Prostate gland (tissue), 2 donors: ENCODE measurements around the gene BAHD1. TPM values are rescaled to one million over a fixed set of nuclear protein-coding genes. Genes with fewer than 3 reads are reported as not detected.

ENCODE experiments used
- DNase-seq: peaks from one replicate; pipeline ENCODE4 v3.0.0-alpha.2; 2019; ENCODE audit warnings: low spot score
- H3K27ac ChIP-seq, 2 donors: fragments of 200-600 bp; sonication (generic); 2 replicates each; pipeline ENCODE4 v1.5.1; 2017 to 2019
- H3K27me3 ChIP-seq: fragments of 200-600 bp; sonication (generic); replicated peaks from 2 replicates; pipeline ENCODE4 v1.5.1; 2019; ENCODE audit not compliant: insufficient read depth
- H3K36me3 ChIP-seq, 2 donors: fragments of 200-600 bp; sonication (generic); 1 replicate in 1 of 2; 2 replicates in 1 of 2; pipeline versions ENCODE4 v1.5.1 to v1.8.1; 2017 to 2019
- H3K4me1 ChIP-seq: fragments of 200-600 bp; sonication (generic); replicated peaks from 2 replicates; pipeline ENCODE4 v1.5.1; 2019
- H3K4me3 ChIP-seq, 2 donors: fragments of 200-600 bp; sonication (generic); 2 replicates each; pipeline ENCODE4 v1.5.1; 2017 to 2019
- H3K9me3 ChIP-seq: fragments of 200-600 bp; sonication (generic); 2 replicates; pipeline ENCODE4 v1.5.1; 2017
- POLR2A ChIP-seq: fragments of 450-650 bp; IDR thresholded peaks from one replicate; pipeline ENCODE4 v1.6.1; 2016; ENCODE audit warnings: antibody characterized with exemption, mild to moderate bottlenecking
- POLR2AphosphoS5 ChIP-seq: sonication (generic); formaldehyde crosslinking; IDR thresholded peaks from one replicate; pipeline ENCODE4 v1.6.1; 2017; ENCODE audit warnings: antibody characterized with exemption
- WGBS: methylation state at CpG from one replicate; pipeline ENCODE4 v1.1.5; 2018; 5-methylcytosine and 5-hydroxymethylcytosine counted together
- intact Hi-C: fragments of 100-400 bp; cut with DNase I; formaldehyde crosslinking; loops from one replicate; pipeline ENCODE4 v1.14.2; 2022
- total RNA-seq, 2 donors: library from RNA; depleted of rRNA; stranded (reverse); fragments of >200 nt; gene quantifications; one replicate each; pipeline ENCODE4 v1.1.0, GENCODE V29; 2016
- TF ChIP-seq, protein P1 (sequence below), 4 experiments: fragments of 200-600 bp in 2 of 4; fragments of 450-650 bp in 2 of 4; sonication (generic) in 2 of 4; IDR thresholded peaks; 1 replicate in 3 of 4; 2 replicates in 1 of 4; pipeline ENCODE4 v1.5.1; 2016 to 2019; ENCODE audit warnings: antibody characterized with exemption in 4 of 4, mild to moderate bottlenecking in 2 of 4, moderate library complexity in 2 of 4

BAHD1 gene
- total RNA-seq, 2 donors from 2014 or later, result 17.0 to 39.4 TPM

- Histone ChIP-seq H3K36me3 (peaks cover 3 to 6% of the 10 kb centered on the region in 2 donors), H3K27me3 (no peaks in the 10 kb centered on the region), H3K4me3 (peak within 1 kb of the TSS; percentile 82 to 92), H3K9me3 (no peaks in the 10 kb centered on the region), H3K27ac (peak within 1 kb of the TSS; percentile 80 to 87), H3K4me1 (peaks cover 4% of the 10 kb centered on the region)
- 0% methylated on average over 13 of the region's 52 CpGs for WGBS
- intact Hi-C loops, result no loop called here
- TF ChIP-seq, protein P1, sequence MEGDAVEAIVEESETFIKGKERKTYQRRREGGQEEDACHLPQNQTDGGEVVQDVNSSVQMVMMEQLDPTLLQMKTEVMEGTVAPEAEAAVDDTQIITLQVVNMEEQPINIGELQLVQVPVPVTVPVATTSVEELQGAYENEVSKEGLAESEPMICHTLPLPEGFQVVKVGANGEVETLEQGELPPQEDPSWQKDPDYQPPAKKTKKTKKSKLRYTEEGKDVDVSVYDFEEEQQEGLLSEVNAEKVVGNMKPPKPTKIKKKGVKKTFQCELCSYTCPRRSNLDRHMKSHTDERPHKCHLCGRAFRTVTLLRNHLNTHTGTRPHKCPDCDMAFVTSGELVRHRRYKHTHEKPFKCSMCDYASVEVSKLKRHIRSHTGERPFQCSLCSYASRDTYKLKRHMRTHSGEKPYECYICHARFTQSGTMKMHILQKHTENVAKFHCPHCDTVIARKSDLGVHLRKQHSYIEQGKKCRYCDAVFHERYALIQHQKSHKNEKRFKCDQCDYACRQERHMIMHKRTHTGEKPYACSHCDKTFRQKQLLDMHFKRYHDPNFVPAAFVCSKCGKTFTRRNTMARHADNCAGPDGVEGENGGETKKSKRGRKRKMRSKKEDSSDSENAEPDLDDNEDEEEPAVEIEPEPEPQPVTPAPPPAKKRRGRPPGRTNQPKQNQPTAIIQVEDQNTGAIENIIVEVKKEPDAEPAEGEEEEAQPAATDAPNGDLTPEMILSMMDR (IDR thresholded peaks at IDR 0.05), result no peak
- TF ChIP-seq POLR2AphosphoS5, result peak; percentile 12
- peak; percentile 31 for DNase-seq
Observed at GRCh38 chr15:40470423-40471104, 29.8 kb downstream of the BAHD1 start, which contains the start of gene CHST14. Gene CHST14, plus strand, starts transcription at chr15:40470984. Its CDS starts 230 bp downstream, at chr15:40471214.

DNA sequence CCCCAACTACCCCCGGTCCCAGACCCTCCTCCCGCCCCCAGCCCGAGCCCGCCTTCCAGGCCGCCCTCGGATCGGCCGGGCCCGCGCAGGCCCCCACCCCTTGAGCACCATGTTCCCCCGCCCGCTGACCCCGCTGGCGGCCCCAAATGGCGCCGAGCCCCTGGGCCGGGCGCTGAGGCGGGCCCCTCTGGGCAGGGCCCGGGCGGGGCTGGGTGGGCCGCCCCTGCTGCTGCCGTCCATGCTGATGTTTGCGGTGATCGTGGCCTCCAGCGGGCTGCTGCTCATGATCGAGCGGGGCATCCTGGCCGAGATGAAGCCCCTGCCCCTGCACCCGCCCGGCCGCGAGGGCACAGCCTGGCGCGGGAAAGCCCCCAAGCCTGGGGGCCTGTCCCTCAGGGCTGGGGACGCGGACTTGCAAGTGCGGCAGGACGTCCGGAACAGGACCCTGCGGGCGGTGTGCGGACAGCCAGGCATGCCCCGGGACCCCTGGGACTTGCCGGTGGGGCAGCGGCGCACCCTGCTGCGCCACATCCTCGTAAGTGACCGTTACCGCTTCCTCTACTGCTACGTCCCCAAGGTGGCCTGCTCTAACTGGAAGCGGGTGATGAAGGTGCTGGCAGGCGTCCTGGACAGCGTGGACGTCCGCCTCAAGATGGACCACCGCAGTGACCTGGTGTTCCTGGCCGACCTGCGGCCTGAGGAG, 30.5 kb downstream of the BAHD1 start:
- Histone ChIP-seq H3K4me1 (peaks cover 4% of the 10 kb centered on the region), H3K27ac (peak overlapping the region; percentile 80 to 87), H3K36me3 (no peaks in the 10 kb centered on the region), H3K27me3 (no peaks in the 10 kb centered on the region), H3K9me3 (no peaks in the 10 kb centered on the region), H3K4me3 (peak overlapping the region; percentile 82 to 92)
- intact Hi-C loops, result no loop called here
- under 1% methylated on average over 35 of the region's 60 CpGs for WGBS
- no peak for DNase-seq
- TF ChIP-seq POLR2A, result no peak
- TF ChIP-seq, protein P1 (IDR thresholded peaks at IDR 0.05), result no peak
- TF ChIP-seq POLR2AphosphoS5, result no peak

- TF ChIP-seq POLR2A (no peak), POLR2AphosphoS5 (no peak)
- TF ChIP-seq, protein P1 (IDR thresholded peaks at IDR 0.05), result no peak
- DNase-seq, result peak; percentile 12
Observed at GRCh38 chr15:40471808-40472150, 31.0 kb downstream of the BAHD1 start.

GRCh38 chr15:40472171-40472727, 31.5 kb downstream of the BAHD1 start:
- intact Hi-C loops, result no loop called here
- peaks cover 4% of the 10 kb centered on the region for H3K4me1 ChIP-seq
- 49% methylated on average over 6 of the region's 9 CpGs for WGBS
- DNase-seq, result no peak
- H3K9me3 ChIP-seq, result no peaks in the 10 kb centered on the region
- TF ChIP-seq, protein P1 (IDR thresholded peaks at IDR 0.05), result no peak
- TF ChIP-seq POLR2AphosphoS5, result no peak
- TF ChIP-seq POLR2A, result no peak
- peak overlapping the region in 1 of 2 donors; percentile 82 for H3K4me3 ChIP-seq
- H3K27ac ChIP-seq, result peak overlapping the region in 1 of 2 donors; percentile 87
- no peaks in the 10 kb centered on the region for H3K36me3 ChIP-seq
- no peaks in the 10 kb centered on the region for H3K27me3 ChIP-seq

More at GRCh38 chr15:40471808-40472150, 31.0 kb downstream of the BAHD1 start:
- intact Hi-C loops, result no loop called here
- Histone ChIP-seq H3K4me1 (peaks cover 4% of the 10 kb centered on the region), H3K27me3 (no peaks in the 10 kb centered on the region), H3K36me3 (no peaks in the 10 kb centered on the region), H3K27ac (peak overlapping the region; percentile 80 to 87), H3K9me3 (no peaks in the 10 kb centered on the region), H3K4me3 (peak overlapping the region; percentile 82 to 92)
- WGBS, result under 1% methylated on average over 16 of the region's 16 CpGs
